WTC11 (cell line): ENCODE results near the gene SLU7. TPM values are rescaled to one million over a fixed set of nuclear protein-coding genes. Genes with fewer than 3 reads are reported as not detected.

Experiments
- ATAC-seq: fragments of 200-7000 bp; cut with Tn5 transposase; 2 replicates; pipeline ENCODE4 v1.10.0; 2021; ENCODE audit warnings: mild to moderate bottlenecking, moderate library complexity
- CTCF ChIA-PET: fragments of 300-600 bp; sonication (Branson Sonifier 250); formaldehyde crosslinking; loops from one replicate; lab custom pipeline; 2021; ENCODE audit warnings: antibody characterized with exemption; lab: Charles Lee
- POLR2A ChIA-PET: fragments of 350-600 bp; sonication (Branson Sonifier 250); formaldehyde crosslinking; loops from one replicate; lab custom pipeline; 2021; ENCODE audit warnings: antibody characterized with exemption; lab: Charles Lee
- DNase-seq: peaks from one replicate; pipeline ENCODE4 v3.0.0; 2021; ENCODE audit warnings: low spot score
- H3K27ac Mint-ChIP-seq: 2 replicates; pipeline ENCODE4 v1.8.0; 2021; ENCODE audit warnings: mixed read lengths
- H3K27me3 Mint-ChIP-seq: 2 replicates; pipeline ENCODE4 v1.8.0; 2021; ENCODE audit warnings: low read depth, mild to moderate bottlenecking, moderate library complexity, mixed read lengths
- H3K36me3 Mint-ChIP-seq: 2 replicates; pipeline ENCODE4 v1.8.0; 2021; ENCODE audit warnings: mixed read lengths
- H3K4me1 Mint-ChIP-seq: 2 replicates; pipeline ENCODE4 v1.8.0; 2022; ENCODE audit warnings: mixed read lengths
- H3K4me3 Mint-ChIP-seq: 2 replicates; pipeline ENCODE4 v1.8.0; 2021; ENCODE audit warnings: mild to moderate bottlenecking, moderate library complexity, mixed read lengths
- H3K9me3 Mint-ChIP-seq: 2 replicates; pipeline ENCODE4 v1.8.0; 2021; ENCODE audit warnings: mixed read lengths
- ARID4B ChIP-seq: sonication (generic); formaldehyde crosslinking; IDR thresholded peaks from 2 replicates; pipeline ENCODE4 v1.8.0; 2023; ENCODE audit warnings: missing genetic modification reagents, mild to moderate bottlenecking, borderline replicate concordance
- CBFB ChIP-seq: sonication (generic); formaldehyde crosslinking; IDR thresholded peaks from 2 replicates; pipeline ENCODE4 v1.8.1; 2022; ENCODE audit warnings: mild to moderate bottlenecking, low read depth, missing genetic modification reagents
- ELF4 ChIP-seq: sonication (generic); formaldehyde crosslinking; IDR thresholded peaks from 2 replicates; pipeline ENCODE4 v1.8.1; 2022; ENCODE audit warnings: low read depth, mild to moderate bottlenecking, moderate library complexity, missing genetic modification reagents
- EMX1 ChIP-seq: fragments of 250-450 bp; sonication (Bioruptor Pico); IDR thresholded peaks from 2 replicates; pipeline ENCODE4 v1.8.0; 2021; ENCODE audit warnings: mild to moderate bottlenecking
- ESRRA ChIP-seq: sonication (generic); formaldehyde crosslinking; IDR thresholded peaks from 2 replicates; pipeline ENCODE4 v1.8.1; 2022; ENCODE audit warnings: mild to moderate bottlenecking, missing genetic modification reagents, borderline replicate concordance
- FOXP1 ChIP-seq: sonication (generic); formaldehyde crosslinking; IDR thresholded peaks from 2 replicates; pipeline ENCODE4 v1.8.0; 2022; ENCODE audit warnings: missing genetic modification reagents, mild to moderate bottlenecking, moderate library complexity, borderline replicate concordance
- GTF2I ChIP-seq: fragments of 250-450 bp; sonication (Bioruptor Pico); conservative IDR thresholded peaks from 2 replicates; pipeline ENCODE4 v1.4.0; 2021; ENCODE audit warnings: mild to moderate bottlenecking
- JAZF1 ChIP-seq: fragments of 250-450 bp; sonication (Bioruptor Pico); IDR thresholded peaks from 2 replicates; pipeline ENCODE4 v1.9.0; 2021; ENCODE audit warnings: moderate library complexity, mild to moderate bottlenecking, inconsistent platforms
- MLX ChIP-seq: sonication (generic); formaldehyde crosslinking; IDR thresholded peaks from 2 replicates; pipeline ENCODE4 v1.8.1; 2023; ENCODE audit warnings: mild to moderate bottlenecking, missing genetic modification reagents, moderate library complexity
- NFATC4 ChIP-seq: fragments of 250-450 bp; sonication (Bioruptor Pico); IDR thresholded peaks from 2 replicates; pipeline ENCODE4 v1.9.0; 2021; ENCODE audit warnings: mild to moderate bottlenecking
- OVOL2 ChIP-seq: fragments of 250-450 bp; sonication (Bioruptor Pico); IDR thresholded peaks from 2 replicates; pipeline ENCODE4 v1.9.0; 2021; ENCODE audit warnings: mild to moderate bottlenecking, borderline replicate concordance
- RORB ChIP-seq: fragments of 250-450 bp; sonication (Bioruptor Pico); IDR thresholded peaks from 2 replicates; pipeline ENCODE4 v1.9.0; 2021; ENCODE audit warnings: mild to moderate bottlenecking
- TEAD1 ChIP-seq: sonication (generic); formaldehyde crosslinking; IDR thresholded peaks from 2 replicates; pipeline ENCODE4 v1.8.0; 2022; ENCODE audit warnings: mild to moderate bottlenecking, missing genetic modification reagents
- ZNF532 ChIP-seq: fragments of 250-450 bp; sonication (Bioruptor Pico); IDR thresholded peaks from 2 replicates; pipeline ENCODE4 v1.9.0; 2021; ENCODE audit warnings: mild to moderate bottlenecking, borderline replicate concordance
- total RNA-seq: library from RNA; stranded (reverse); gene quantifications from 3 replicates; pipeline ENCODE4 v1.2.3, GENCODE V29; 2021
- TF ChIP-seq, protein P1 (sequence below): fragments of 250-450 bp; sonication (Bioruptor Pico); IDR thresholded peaks from 2 replicates; pipeline ENCODE4 v1.9.0; 2021; ENCODE audit warnings: mild to moderate bottlenecking
- TF ChIP-seq, protein P2 (sequence below): fragments of 250-450 bp; sonication (Bioruptor Pico); IDR thresholded peaks from 2 replicates; pipeline ENCODE4 v1.8.0; 2021; ENCODE audit warnings: mild to moderate bottlenecking
- TF ChIP-seq, protein P3 (sequence below): sonication (generic); formaldehyde crosslinking; IDR thresholded peaks from 2 replicates; pipeline ENCODE4 v1.8.0; 2023; ENCODE audit warnings: mild to moderate bottlenecking, missing genetic modification reagents

The SLU7 gene
- total RNA-seq, 1 experiment from 2014 or later = 32.5 TPM

DNA sequence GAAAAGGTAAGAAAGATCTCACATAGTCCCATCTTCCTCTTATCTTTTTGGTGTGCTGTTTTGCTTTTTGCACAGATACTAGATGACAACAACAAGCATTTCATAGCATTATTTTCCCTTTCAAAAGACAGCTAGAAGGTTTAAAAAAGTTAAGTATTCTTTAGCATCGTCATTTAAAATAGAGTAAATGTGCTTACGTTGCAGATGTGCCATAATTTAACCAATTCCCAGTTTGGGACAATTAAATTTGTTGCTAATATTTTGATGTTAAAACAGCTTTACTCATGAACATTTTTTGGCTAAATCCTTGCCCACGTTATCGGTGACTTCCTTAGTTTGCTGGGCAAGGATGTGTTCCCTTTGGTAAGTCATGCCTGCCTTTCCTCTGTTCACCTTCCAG is 44.3 kb upstream of the SLU7 start:
- ChIA-PET POLR2A (interaction anchor here (0.7 kb wide), 1 partner anchor 10 kb away, joined by 4 read pairs; no protein-coding TSS in a partner anchor), CTCF (interaction anchor here (0.9 to 1.8 kb wide), 2 partner anchors 24 to 25 kb away, joined by 3 to 10 read pairs; no protein-coding TSS in a partner anchor)

DNA sequence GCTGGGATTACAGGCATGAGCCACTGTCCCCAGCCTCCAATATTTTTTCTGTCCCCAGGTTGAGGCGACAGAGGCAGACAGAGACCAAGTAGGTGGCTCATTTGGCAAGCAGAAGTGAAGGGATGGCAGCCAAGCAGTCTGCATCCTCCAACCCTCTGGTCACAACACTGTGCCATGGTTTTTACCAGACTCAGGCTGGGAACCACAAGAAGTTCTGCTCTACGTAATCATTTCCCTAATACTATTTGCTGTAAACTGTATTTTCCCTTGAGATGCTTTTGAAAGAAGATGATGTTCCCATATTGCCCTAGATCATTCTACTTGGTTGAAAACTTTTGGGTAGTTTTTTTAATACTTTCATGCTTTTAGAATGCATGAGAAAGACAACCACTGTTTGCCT is 43.3 kb upstream of the SLU7 start:
- Mint-ChIP-seq H3K27me3 (no peaks in the 10 kb centered on the region), H3K27ac (no peak overlapping the region), H3K4me1 (peaks cover 14% of the 10 kb centered on the region), H3K36me3 (peaks cover 4% of the 10 kb centered on the region; the same call in 1 of the 2 replicates), H3K4me3 (no peak overlapping the region), H3K9me3 (peaks cover 21% of the 10 kb centered on the region)
- TF ChIP-seq, protein P1, sequence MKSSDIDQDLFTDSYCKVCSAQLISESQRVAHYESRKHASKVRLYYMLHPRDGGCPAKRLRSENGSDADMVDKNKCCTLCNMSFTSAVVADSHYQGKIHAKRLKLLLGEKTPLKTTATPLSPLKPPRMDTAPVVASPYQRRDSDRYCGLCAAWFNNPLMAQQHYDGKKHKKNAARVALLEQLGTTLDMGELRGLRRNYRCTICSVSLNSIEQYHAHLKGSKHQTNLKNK (CRISPR knock-in tag) = no peak
- TF ChIP-seq CBFB (CRISPR knock-in tag) (no peak), GTF2I (CRISPR knock-in tag) (no peak), JAZF1 (CRISPR knock-in tag) (no peak)
- no peak for DNase-seq
- ChIA-PET POLR2A (no interaction called here), CTCF (no interaction called here)
- no peak for ATAC-seq

More for the DNA sequence above, 44.3 kb upstream of the SLU7 start:
- Mint-ChIP-seq H3K27ac (no peak overlapping the region), H3K36me3 (peaks cover 4% of the 10 kb centered on the region; the same call in 1 of the 2 replicates), H3K9me3 (peaks cover 21% of the 10 kb centered on the region), H3K4me3 (no peak overlapping the region), H3K27me3 (no peaks in the 10 kb centered on the region; the same call in 1 of the 2 replicates), H3K4me1 (peaks cover 24% of the 10 kb centered on the region)
- no peak for DNase-seq
- no peak for ATAC-seq
- no peak for TF ChIP-seq ESRRA (CRISPR knock-in tag)
- TF ChIP-seq, protein P2, sequence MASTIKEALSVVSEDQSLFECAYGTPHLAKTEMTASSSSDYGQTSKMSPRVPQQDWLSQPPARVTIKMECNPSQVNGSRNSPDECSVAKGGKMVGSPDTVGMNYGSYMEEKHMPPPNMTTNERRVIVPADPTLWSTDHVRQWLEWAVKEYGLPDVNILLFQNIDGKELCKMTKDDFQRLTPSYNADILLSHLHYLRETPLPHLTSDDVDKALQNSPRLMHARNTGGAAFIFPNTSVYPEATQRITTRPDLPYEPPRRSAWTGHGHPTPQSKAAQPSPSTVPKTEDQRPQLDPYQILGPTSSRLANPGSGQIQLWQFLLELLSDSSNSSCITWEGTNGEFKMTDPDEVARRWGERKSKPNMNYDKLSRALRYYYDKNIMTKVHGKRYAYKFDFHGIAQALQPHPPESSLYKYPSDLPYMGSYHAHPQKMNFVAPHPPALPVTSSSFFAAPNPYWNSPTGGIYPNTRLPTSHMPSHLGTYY (CRISPR knock-in tag) = no peak
- TF ChIP-seq EMX1 = no peak
- TF ChIP-seq RORB (CRISPR knock-in tag) = no peak
- no peak for TF ChIP-seq OVOL2 (CRISPR knock-in tag)
- no peak for TF ChIP-seq FOXP1 (CRISPR knock-in tag)

- no peak for DNase-seq
- Mint-ChIP-seq H3K27me3 (no peaks in the 10 kb centered on the region), H3K4me3 (no peak overlapping the region), H3K4me1 (peaks cover 8% of the 10 kb centered on the region; the same call in 1 of the 2 replicates), H3K36me3 (peaks cover 4% of the 10 kb centered on the region; the same call in 1 of the 2 replicates), H3K9me3 (peaks cover 21% of the 10 kb centered on the region), H3K27ac (no peak overlapping the region)
- ChIA-PET CTCF (no interaction called here), POLR2A (no interaction called here)
- ATAC-seq = no peak
- no peak for TF ChIP-seq MLX (CRISPR knock-in tag)
- no peak for TF ChIP-seq NFATC4 (CRISPR knock-in tag)
- TF ChIP-seq ELF4 (CRISPR knock-in tag) = no peak
- no peak for TF ChIP-seq ZNF532 (CRISPR knock-in tag)
- no peak for TF ChIP-seq ARID4B
- TF ChIP-seq, protein P3, sequence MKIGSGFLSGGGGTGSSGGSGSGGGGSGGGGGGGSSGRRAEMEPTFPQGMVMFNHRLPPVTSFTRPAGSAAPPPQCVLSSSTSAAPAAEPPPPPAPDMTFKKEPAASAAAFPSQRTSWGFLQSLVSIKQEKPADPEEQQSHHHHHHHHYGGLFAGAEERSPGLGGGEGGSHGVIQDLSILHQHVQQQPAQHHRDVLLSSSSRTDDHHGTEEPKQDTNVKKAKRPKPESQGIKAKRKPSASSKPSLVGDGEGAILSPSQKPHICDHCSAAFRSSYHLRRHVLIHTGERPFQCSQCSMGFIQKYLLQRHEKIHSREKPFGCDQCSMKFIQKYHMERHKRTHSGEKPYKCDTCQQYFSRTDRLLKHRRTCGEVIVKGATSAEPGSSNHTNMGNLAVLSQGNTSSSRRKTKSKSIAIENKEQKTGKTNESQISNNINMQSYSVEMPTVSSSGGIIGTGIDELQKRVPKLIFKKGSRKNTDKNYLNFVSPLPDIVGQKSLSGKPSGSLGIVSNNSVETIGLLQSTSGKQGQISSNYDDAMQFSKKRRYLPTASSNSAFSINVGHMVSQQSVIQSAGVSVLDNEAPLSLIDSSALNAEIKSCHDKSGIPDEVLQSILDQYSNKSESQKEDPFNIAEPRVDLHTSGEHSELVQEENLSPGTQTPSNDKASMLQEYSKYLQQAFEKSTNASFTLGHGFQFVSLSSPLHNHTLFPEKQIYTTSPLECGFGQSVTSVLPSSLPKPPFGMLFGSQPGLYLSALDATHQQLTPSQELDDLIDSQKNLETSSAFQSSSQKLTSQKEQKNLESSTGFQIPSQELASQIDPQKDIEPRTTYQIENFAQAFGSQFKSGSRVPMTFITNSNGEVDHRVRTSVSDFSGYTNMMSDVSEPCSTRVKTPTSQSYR (CRISPR knock-in tag) = no peak
- TF ChIP-seq TEAD1 (CRISPR knock-in tag) = no peak
These were observed 42.5 kb upstream of the SLU7 start for GRCh38 chr5:160461378-160461777.
